ENCODE measurements around the gene C20orf202.
"Not testable (repeated sequence)": the region's sequence is repeated elsewhere in the genome, so short reads cannot be mapped to it uniquely, and the experiment has no call there.

C20orf202 gene

GRCh38 chr20:1247689-1248088, 44.4 kb downstream of the C20orf202 start:
- DNase-seq (ENCODE audit: low read depth in 2 of 2): no peak

- DNase-seq (ENCODE audit: low read depth in 2 of 2): not testable (repeated sequence)
These were observed 47.0 kb downstream of the C20orf202 start for GRCh38 chr20:1250282-1250681.

- DNase-seq (ENCODE audit: low read depth in 2 of 2): no peak
These were observed 49.2 kb downstream of the C20orf202 start for GRCh38 chr20:1252416-1252815.

- DNase-seq (ENCODE audit: low read depth in 2 of 2): no peak
These were observed 51.0 kb downstream of the C20orf202 start for GRCh38 chr20:1254254-1254653.

GRCh38 chr20:1255675-1256074, 52.4 kb downstream of the C20orf202 start:
- DNase-seq (ENCODE audit: low read depth in 2 of 2): no peak

All from stimulated activated CD4-positive, alpha-beta T cell treated with anti-CD3 and anti-CD28 coated beads, Interleukin-12 subunit alpha, Interleukin-12 subunit beta, amount 100 ng/mL, for 24 hours (primary cell).